ENCODE results near the gene ADGRV1.
A peak's percentile ranks its signal among the peaks of the same experiment; 100 is the strongest.

The ADGRV1 gene

GRCh38 chr5:90558344-90559192 is at the start of gene ADGRV1:
TSS of gene ADGRV1 (plus strand) at chr5:90558797. CDS start at chr5:90558896, 99 bp downstream.
- no peak for DNase-seq (ENCODE audit: low read depth in 3 of 3)

GRCh38 chr5:90510438-90510837 is 48.2 kb upstream of the ADGRV1 start:
- no peak for DNase-seq (ENCODE audit: low read depth in 3 of 3)

GRCh38 chr5:90514520-90514919 is 44.1 kb upstream of the ADGRV1 start:
- no peak for DNase-seq (ENCODE audit: low read depth in 3 of 3)

- DNase-seq (ENCODE audit: low read depth in 3 of 3): no peak
Measured at GRCh38 chr5:90518661-90519060, 39.9 kb upstream of the ADGRV1 start.

GRCh38 chr5:90519081-90519480 is 39.5 kb upstream of the ADGRV1 start:
- no peak for DNase-seq (ENCODE audit: low read depth in 3 of 3)

GRCh38 chr5:90528601-90529193 is 29.9 kb upstream of the ADGRV1 start:
- DNase-seq (ENCODE audit: low read depth in 3 of 3): no peak

- peak; percentile 93 to 96 (median 95) for DNase-seq (ENCODE audit: low read depth in 3 of 3)
Measured at GRCh38 chr5:90529194-90529938, 29.2 kb upstream of the ADGRV1 start, which contains the start of gene LYSMD3. TSS of gene LYSMD3 (minus strand) at chr5:90529584. CDS start at chr5:90525289, 4,295 bp downstream.

- DNase-seq (ENCODE audit: low read depth in 3 of 3): peak in 1 of 3 experiments; percentile 26
Measured at GRCh38 chr5:90529939-90530677, 28.5 kb upstream of the ADGRV1 start.

- no peak for DNase-seq (ENCODE audit: low read depth in 3 of 3)
Measured at GRCh38 chr5:90530736-90531487, 27.7 kb upstream of the ADGRV1 start.

- DNase-seq (ENCODE audit: low read depth in 3 of 3): no peak
Measured at GRCh38 chr5:90533794-90534193, 24.8 kb upstream of the ADGRV1 start.

GRCh38 chr5:90534922-90535321 is 23.7 kb upstream of the ADGRV1 start:
- DNase-seq (ENCODE audit: low read depth in 3 of 3): no peak

GRCh38 chr5:90542827-90543519 is 15.6 kb upstream of the ADGRV1 start:
- DNase-seq (ENCODE audit: low read depth in 3 of 3): no peak

GRCh38 chr5:90545511-90545910 is 13.1 kb upstream of the ADGRV1 start:
- no peak for DNase-seq (ENCODE audit: low read depth in 3 of 3)

- DNase-seq (ENCODE audit: low read depth in 3 of 3): no peak
Measured at GRCh38 chr5:90546216-90546837, 12.3 kb upstream of the ADGRV1 start.

- no peak for DNase-seq (ENCODE audit: low read depth in 3 of 3)
Measured at GRCh38 chr5:90547072-90547536, 11.5 kb upstream of the ADGRV1 start.

- DNase-seq (ENCODE audit: low read depth in 3 of 3): no peak
Measured at GRCh38 chr5:90548069-90548593, 10.5 kb upstream of the ADGRV1 start.

- no peak for DNase-seq (ENCODE audit: low read depth in 3 of 3)
Measured at GRCh38 chr5:90549223-90549622, 9.4 kb upstream of the ADGRV1 start.

GRCh38 chr5:90549729-90550275 is 8.8 kb upstream of the ADGRV1 start:
- no peak for DNase-seq (ENCODE audit: low read depth in 3 of 3)

- no peak for DNase-seq (ENCODE audit: low read depth in 3 of 3)
Measured at GRCh38 chr5:90550963-90551362, 7.6 kb upstream of the ADGRV1 start.
